Jurkat, Clone E6-1 (cell line): ENCODE measurements around the gene CALY.

Experiments used
- DNase-seq: peaks from one replicate; pipeline ENCODE4 v3.0.0-alpha.2; 2011; ENCODE audit warnings: low read depth, low spot score
- H3K4me3 ChIP-seq: 2 replicates; pipeline ENCODE4 v1.5.1; 2011; ENCODE audit warnings: mild to moderate bottlenecking, low read length, control low read depth, moderate library complexity

CALY gene

DNA sequence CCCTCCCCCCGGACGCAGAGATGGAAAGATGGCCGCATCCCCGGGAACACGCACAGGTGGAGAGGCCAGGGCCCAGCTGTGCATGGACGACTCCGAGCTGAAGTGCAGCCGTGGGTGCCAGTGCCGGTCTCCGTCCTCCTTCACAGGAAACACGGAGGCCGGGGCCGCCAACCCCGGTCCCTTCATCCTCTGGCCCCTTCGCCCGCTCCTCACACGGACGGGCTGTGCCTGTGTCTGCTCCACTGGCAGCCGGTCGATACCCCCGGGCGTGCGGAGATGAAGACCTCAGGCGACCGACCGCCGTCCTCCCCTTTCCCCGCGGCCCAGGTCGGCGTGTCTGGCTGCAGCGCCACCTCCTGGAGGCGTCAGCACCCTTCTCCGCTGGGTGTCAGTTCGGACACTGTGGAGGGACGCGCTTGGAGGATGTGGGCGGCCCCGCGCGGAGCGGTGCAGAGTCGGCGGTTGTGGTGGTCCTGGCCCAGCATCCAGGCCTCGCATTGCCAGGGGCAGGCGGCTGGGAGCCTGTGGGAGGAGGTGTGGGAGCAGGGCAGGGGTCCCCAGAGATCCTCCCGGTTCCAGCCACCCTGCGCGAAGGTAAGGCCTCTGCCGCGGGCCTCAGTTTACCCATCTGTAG lies 18.1 kb downstream of the CALY start:
- H3K4me3 ChIP-seq: peak overlapping the region; percentile 55
- peak; percentile 21 for DNase-seq

- DNase-seq: no peak
- no peak overlapping the region for H3K4me3 ChIP-seq
Measured at GRCh38 chr10:133316732-133317131, 20.0 kb downstream of the CALY start.

DNA sequence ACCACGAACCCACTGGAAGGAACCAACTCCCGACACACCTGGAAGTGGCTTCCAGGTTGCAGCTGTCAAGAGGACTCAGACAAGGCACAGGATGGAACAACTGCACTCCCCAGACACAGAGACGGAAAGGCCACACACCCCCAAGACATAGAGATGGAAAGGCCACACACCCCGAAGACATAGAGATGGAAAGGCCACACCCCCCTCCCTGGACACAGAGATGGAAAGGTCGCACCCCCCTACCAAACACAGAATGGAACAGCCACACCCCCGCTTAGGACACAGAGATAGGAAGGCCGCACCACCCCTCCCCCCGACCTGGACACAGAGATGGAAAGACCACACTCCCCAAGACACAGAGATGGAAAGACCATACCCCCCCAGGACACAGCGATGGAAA lies 20.4 kb downstream of the CALY start:
- no peak for DNase-seq
- no peak overlapping the region for H3K4me3 ChIP-seq

DNA sequence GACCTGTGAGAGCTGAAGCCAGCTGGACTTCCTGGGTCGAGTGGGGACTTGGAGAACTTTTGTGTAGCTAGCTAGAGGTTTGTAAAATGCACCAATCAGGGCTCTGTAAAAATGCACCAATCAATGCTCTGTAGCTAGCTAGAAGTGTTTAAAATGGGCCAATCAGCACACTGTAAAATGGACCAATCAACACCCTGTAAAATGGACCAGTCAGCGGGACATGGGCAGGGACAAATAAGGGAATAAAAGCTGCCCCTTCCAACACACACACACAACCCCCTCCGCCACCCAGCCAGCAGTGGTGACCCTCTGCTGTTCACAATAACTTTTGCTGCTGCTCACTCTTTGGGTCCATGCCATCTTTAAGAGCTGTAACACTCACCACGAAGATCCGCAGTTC lies 20.8 kb downstream of the CALY start:
- DNase-seq: peak; percentile 24

DNA sequence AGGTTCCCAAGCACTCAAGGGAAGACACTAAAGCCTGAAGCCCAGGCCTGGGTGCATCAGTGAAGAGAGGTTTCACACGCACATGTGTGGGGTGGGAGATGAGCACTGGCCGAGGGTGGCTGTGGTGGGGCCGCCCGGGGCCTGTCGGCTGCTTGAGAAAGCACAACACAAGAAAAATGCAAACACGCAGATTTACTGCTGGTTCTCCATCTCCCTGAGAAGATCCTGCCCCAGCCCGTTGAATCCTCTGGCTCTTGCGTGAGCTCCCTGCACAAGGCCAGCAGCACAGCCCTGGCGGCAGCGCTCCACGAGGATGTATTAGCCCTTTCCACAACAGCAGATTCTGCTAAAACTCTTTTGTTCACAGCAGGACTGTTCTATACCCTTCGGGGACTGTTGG lies 21.8 kb downstream of the CALY start:
- H3K4me3 ChIP-seq: no peak overlapping the region
- no peak for DNase-seq

More for the DNA sequence above, 20.8 kb downstream of the CALY start:
- no peak overlapping the region for H3K4me3 ChIP-seq

GRCh38 chr10:133313192-133313591 lies 23.5 kb downstream of the CALY start:
- DNase-seq: no peak
- H3K4me3 ChIP-seq: no peak overlapping the region

DNA sequence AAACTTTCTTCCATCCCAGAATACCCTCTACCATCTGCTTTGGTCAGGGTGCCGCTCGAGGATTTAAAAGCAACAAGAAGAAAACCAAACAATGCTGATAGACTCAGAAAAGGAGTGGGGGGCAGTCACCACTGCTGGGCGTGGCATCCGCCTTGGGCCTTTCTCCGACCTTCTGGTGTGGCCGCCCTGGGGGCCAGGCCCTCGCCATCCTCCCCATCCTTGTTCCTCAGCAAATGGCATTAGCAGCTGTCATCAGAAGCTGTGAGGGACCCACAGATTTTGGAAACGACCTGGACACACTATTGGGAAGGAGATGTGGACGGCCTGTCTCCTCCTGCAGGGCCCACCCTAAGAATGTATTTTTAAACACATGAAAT lies 23.9 kb downstream of the CALY start:
- no peak overlapping the region for H3K4me3 ChIP-seq
- DNase-seq: no peak

GRCh38 chr10:133312016-133312768 lies 24.5 kb downstream of the CALY start:
- no peak for DNase-seq
- H3K4me3 ChIP-seq: no peak overlapping the region

GRCh38 chr10:133311570-133311969 lies 25.1 kb downstream of the CALY start:
- no peak overlapping the region for H3K4me3 ChIP-seq

GRCh38 chr10:133310789-133311188 lies 25.9 kb downstream of the CALY start:
- H3K4me3 ChIP-seq: no peak overlapping the region
- no peak for DNase-seq

More at GRCh38 chr10:133311570-133311969, 25.1 kb downstream of the CALY start:
- no peak for DNase-seq

DNA sequence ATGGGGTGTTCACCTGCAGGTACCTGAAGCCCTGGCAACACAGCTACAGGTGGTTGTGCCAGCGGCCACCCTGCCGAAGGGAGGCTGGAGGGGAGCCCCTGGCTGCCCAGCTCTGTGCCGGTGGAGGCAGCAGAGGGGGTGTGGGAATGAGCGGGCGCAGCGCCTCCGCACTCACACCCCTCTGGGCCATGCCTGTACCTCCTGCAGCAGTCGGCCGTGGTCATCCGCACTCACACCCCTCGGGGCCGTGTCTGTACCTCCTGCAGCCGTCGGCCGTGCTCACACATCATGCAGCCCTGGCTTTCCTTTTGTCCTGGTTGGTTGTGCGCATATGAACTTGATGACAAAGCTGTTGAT lies 26.3 kb downstream of the CALY start:
- H3K4me3 ChIP-seq: no peak overlapping the region
- DNase-seq: no peak

DNA sequence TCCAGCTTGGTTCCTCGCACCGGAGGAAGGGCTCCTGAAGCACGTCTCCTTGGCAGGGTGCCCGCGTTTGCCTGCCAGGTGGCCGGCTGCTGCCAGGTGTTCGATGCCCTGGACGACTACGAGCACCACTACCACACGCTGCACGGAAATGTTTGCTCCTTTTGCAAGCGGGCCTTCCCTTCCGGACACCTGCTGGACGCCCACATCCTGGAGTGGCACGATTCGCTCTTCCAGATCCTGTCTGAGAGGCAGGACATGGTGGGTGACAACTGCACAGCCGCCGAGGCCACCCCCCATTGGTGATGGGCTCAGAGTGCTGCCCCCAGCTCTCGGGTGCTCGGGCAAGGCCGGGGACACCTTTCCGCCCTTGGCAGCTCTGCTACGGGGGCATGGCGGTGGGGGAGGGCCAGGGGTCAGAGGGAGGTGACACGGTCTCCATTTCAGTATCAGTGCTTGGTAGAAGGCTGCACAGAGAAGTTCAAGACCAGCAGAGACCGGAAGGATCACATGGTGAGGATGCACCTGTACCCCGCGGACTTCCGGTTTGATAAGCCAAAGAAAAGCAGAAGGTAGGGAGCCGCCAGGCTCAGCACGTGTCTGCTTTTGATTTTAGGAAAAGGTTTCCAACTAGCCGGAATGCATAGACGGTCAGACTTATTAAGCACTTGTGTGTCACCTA lies 26.8 kb downstream of the CALY start:
- no peak for DNase-seq
- no peak overlapping the region; the same call in 1 of the 2 replicates for H3K4me3 ChIP-seq

DNA sequence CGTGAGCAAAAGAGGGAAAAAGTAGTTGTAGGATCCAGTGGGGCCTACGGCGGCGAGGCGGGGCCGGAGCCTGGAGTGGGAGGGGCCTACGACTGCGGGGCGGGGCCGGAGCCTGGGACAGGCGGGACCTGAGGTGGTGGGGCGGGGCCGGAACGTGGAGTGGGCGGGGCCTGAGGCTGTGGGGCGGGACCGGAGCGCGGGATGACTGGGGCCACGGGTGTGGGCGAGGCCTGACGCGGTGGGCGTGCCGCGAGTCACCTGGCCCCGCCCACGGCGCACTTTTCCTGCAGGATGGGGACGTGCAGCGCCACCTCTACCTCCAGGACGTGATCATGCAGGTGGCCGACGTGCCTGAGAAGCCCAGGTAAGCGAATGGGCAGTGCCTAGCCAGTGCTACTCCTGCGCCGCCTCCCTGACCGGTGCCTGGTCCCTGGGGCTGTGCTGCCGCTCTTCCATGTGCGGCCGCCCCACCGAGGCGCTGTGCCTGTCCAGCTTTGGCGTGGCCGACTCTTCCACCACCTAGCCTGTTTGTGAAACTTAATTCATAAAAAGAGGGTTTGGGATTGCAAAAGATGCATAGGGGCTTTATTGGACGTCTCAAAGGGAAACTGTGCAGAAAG lies 27.5 kb downstream of the CALY start:
- DNase-seq: peak; percentile 65
- peak overlapping the region; percentile 71 for H3K4me3 ChIP-seq

- H3K4me3 ChIP-seq: peak within 1 kb of the TSS; percentile 71
- peak; percentile 67 for DNase-seq
Measured at GRCh38 chr10:133308421-133309099, 28.1 kb downstream of the CALY start, which contains the start of the genes TUBGCP2 and ZNF511. TUBGCP2 (minus strand) TSS chr10:133308872; CDS start chr10:133302941, 5,931 bp downstream. ZNF511 (plus strand) TSS chr10:133308914; CDS start chr10:133308944, 30 bp downstream.

- DNase-seq: peak; percentile 74
Measured at GRCh38 chr10:133307776-133308420, 28.8 kb downstream of the CALY start.

GRCh38 chr10:133306941-133307379 lies 29.7 kb downstream of the CALY start:
- DNase-seq: no peak
- H3K4me3 ChIP-seq: no peak overlapping the region

More at GRCh38 chr10:133307776-133308420, 28.8 kb downstream of the CALY start:
- peak overlapping the region; percentile 71 for H3K4me3 ChIP-seq

- no peak overlapping the region for H3K4me3 ChIP-seq
- no peak for DNase-seq
Measured at GRCh38 chr10:133306097-133306476, 30.6 kb downstream of the CALY start.

- DNase-seq: no peak
- H3K4me3 ChIP-seq: no peak overlapping the region
Measured at GRCh38 chr10:133303206-133303605, 33.5 kb downstream of the CALY start.

DNA sequence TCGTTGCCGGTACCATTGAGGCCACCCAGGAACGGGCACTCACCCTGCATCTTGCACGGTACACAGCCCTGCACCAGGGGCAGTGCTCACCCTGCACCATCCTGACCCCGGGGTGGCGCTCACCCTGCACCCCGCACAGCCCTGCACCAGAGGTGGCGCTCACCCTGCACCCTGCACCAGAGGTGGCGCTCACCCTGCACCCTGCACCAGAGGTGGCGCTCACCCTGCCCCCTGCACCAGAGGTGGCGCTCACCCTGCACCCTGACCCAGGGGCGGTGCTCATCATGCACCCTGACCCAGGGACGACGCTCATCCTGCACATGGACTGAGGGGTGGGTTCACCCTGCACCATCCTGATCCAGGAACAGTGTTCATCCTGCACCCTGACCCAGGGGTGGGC lies 34.5 kb downstream of the CALY start:
- DNase-seq: no peak
- H3K4me3 ChIP-seq: no peak overlapping the region
